K562 (cell line): Measurements from ENCODE around the gene SCN1A. TPM values are rescaled to one million over a fixed set of nuclear protein-coding genes. Genes with fewer than 3 reads are reported as not detected.

Experiments
- ATAC-seq: fragments of 200-7000 bp; cut with Tn5 transposase; 3 replicates; pipeline ENCODE4 v1.9.1; 2020; ENCODE audit warnings: moderate library complexity
- BruUV-seq: library from RNA; stranded (reverse); fragments of 400-500 nt; replicated peaks from 2 replicates; lab custom pipeline; 2021; lab: Mats Ljungman, UMichigan
- CTCF ChIA-PET: fragments of 300-600 bp; formaldehyde crosslinking; extraction: SDS; loops from one replicate; lab custom pipeline; 2021; ENCODE audit warnings: low intra/inter-chr PET ratio; lab: Yijun Ruan, JAX
- POLR2A ChIA-PET: fragments of 300-600, 350-650 bp; sonication (Branson Sonifier 250); formaldehyde crosslinking; extraction: SDS; loops from one replicate; lab custom pipeline; 2021; ENCODE audit warnings: antibody characterized with exemption, inconsistent platforms; lab: Yijun Ruan, JAX
- DNase-seq, 4 experiments: peaks; one replicate each; pipeline versions ENCODE4 v3.0.0 to v3.0.0-alpha.2; 2011 to 2018; ENCODE audit warnings: low spot score in 3 of 4, mixed read lengths in 3 of 4; ENCODE audit errors: extremely low read depth in 1 of 4
- FAIRE-seq: peaks from 2 replicates; lab custom pipeline; 2011; peaks lifted over from hg19 to GRCh38; lab: Jason Lieb, UNC
- H2AFZ ChIP-seq: 2 replicates; pipeline ENCODE4 v1.6.0; 2011; ENCODE audit warnings: low read depth, low read length, control low read depth, inconsistent platforms
- H3K27ac ChIP-seq: fragments of 200-600 bp; 3 replicates; pipeline ENCODE4 v1.8.0; 2011; ENCODE audit warnings: low read depth, mild to moderate bottlenecking, control low read depth, inconsistent platforms, low read length, moderate library complexity, mixed read lengths; ENCODE audit errors: extremely low read depth
- H3K27me3 ChIP-seq, 2 experiments: fragments of 300-600 bp in 1 of 2; 2 replicates in 1 of 2; 3 replicates in 1 of 2; pipeline versions ENCODE4 v1.6.0 to v1.8.0; 2011; ENCODE audit warnings: inconsistent platforms in 2 of 2, low read length in 2 of 2, mild to moderate bottlenecking in 1 of 2, mixed read lengths in 1 of 2, moderate library complexity in 1 of 2; ENCODE audit not compliant: control insufficient read depth in 2 of 2, insufficient read depth in 2 of 2
- H3K36me3 ChIP-seq: fragments of 300-600 bp; 3 replicates; pipeline ENCODE4 v1.8.0; 2011; ENCODE audit warnings: mild to moderate bottlenecking, low read length, inconsistent platforms; ENCODE audit not compliant: control insufficient read depth, insufficient read depth
- H3K4me1 ChIP-seq, 2 experiments: fragments of 200-600 bp in 1 of 2; replicated peaks in 1 of 2; 2 replicates in 1 of 2; 3 replicates in 1 of 2; pipeline versions ENCODE4 v1.5.1 to v1.8.0; 2011; ENCODE audit warnings: inconsistent platforms in 2 of 2, low read length in 2 of 2, mild to moderate bottlenecking in 1 of 2, mixed read lengths in 1 of 2, moderate library complexity in 1 of 2; ENCODE audit not compliant: control insufficient read depth in 2 of 2, insufficient read depth in 2 of 2
- H3K4me2 ChIP-seq: 2 replicates; pipeline ENCODE4 v1.6.1; 2011; ENCODE audit warnings: low read length, control low read depth, inconsistent platforms, mixed read lengths; ENCODE audit not compliant: insufficient read depth
- H3K4me3 ChIP-seq: fragments of 200-600 bp; sonication (generic), shearing (Covaris generic); 2 replicates; pipeline ENCODE4 v1.5.1; 2016; ENCODE audit warnings: control low read depth, inconsistent platforms
- H3K79me2 ChIP-seq: fragments of 200-600 bp; 3 replicates; pipeline ENCODE4 v1.8.0; 2011; ENCODE audit warnings: low read length, inconsistent platforms; ENCODE audit not compliant: control insufficient read depth, insufficient read depth
- H3K9ac ChIP-seq, 2 experiments: 2 replicates each; pipeline versions ENCODE4 v1.6.0 to v1.6.1; 2011; ENCODE audit warnings: low read depth in 2 of 2, low read length in 2 of 2, control low read depth in 1 of 2, inconsistent platforms in 1 of 2, mild to moderate bottlenecking in 1 of 2, mixed read lengths in 1 of 2; ENCODE audit not compliant: insufficient read depth in 1 of 2
- H3K9me1 ChIP-seq: one replicate; pipeline ENCODE4 v1.6.0; 2011; ENCODE audit warnings: inconsistent platforms, mild to moderate bottlenecking, low read length, moderate library complexity; ENCODE audit not compliant: control insufficient read depth, insufficient read depth
- H3K9me3 ChIP-seq: replicated peaks from 2 replicates; pipeline ENCODE4 v1.5.1; 2011; ENCODE audit warnings: low read depth, low read length, inconsistent platforms; ENCODE audit not compliant: control insufficient read depth, insufficient read depth
- H4K20me1 ChIP-seq: replicated peaks from 2 replicates; pipeline ENCODE4 v1.6.1; 2011; ENCODE audit warnings: low read length, inconsistent platforms, mixed read lengths; ENCODE audit not compliant: control insufficient read depth, insufficient read depth
- AFF1 ChIP-seq, 2 experiments: fragments of 450-650 bp; IDR thresholded peaks; 2 replicates each; pipeline ENCODE4 v1.6.1; 2018; ENCODE audit warnings: mild to moderate bottlenecking in 2 of 2, low read depth in 1 of 2; ENCODE audit not compliant: partially characterized antibody in 2 of 2
- CSDE1 ChIP-seq, 2 experiments: fragments of 450-650 bp; IDR thresholded peaks; 2 replicates each; pipeline ENCODE4 v1.6.1; 2016; ENCODE audit warnings: mild to moderate bottlenecking in 1 of 2
- E4F1 ChIP-seq: fragments of 250-450 bp; sonication (Bioruptor Pico); IDR thresholded peaks from 2 replicates; pipeline ENCODE4 v1.5.0; 2021; ENCODE audit warnings: mild to moderate bottlenecking, borderline replicate concordance
- IRF2 ChIP-seq: sonication (generic); formaldehyde crosslinking; IDR thresholded peaks from 2 replicates; pipeline ENCODE4 v1.8.1; 2022; ENCODE audit warnings: mild to moderate bottlenecking, missing genetic modification reagents
- NCOA1 ChIP-seq: fragments of 450-650 bp; IDR thresholded peaks from 2 replicates; pipeline ENCODE4 v1.6.1; 2016; ENCODE audit warnings: low read depth
- NR2C2 ChIP-seq, 2 experiments: fragments of 200-800 bp in 1 of 2; sonication (Bioruptor generic) in 1 of 2; sonication (generic) in 1 of 2; formaldehyde crosslinking in 1 of 2; IDR thresholded peaks; 2 replicates each; pipeline versions ENCODE4 v1.6.1 to v1.8.0; 2016 to 2022; ENCODE audit warnings: mild to moderate bottlenecking in 1 of 2, missing compliant biosample characterization in 1 of 2, missing genetic modification characterization in 1 of 2, missing genetic modification reagents in 1 of 2
- POLR2G ChIP-seq: fragments of 200-400 bp; formaldehyde crosslinking; IDR thresholded peaks from 2 replicates; pipeline ENCODE4 v1.6.1; 2017; ENCODE audit warnings: low read depth, mild to moderate bottlenecking, antibody characterized with exemption, low read length, moderate library complexity
- SAFB2 ChIP-seq: fragments of 200-400 bp; formaldehyde crosslinking; IDR thresholded peaks from 2 replicates; pipeline ENCODE4 v1.6.1; 2018; ENCODE audit warnings: borderline replicate concordance, low read length, low read depth, moderate library complexity; ENCODE audit not compliant: severe bottlenecking
- TAF1 ChIP-seq: IDR thresholded peaks from 2 replicates; pipeline ENCODE4 v1.6.1; 2011; ENCODE audit warnings: mild to moderate bottlenecking, low read length, moderate library complexity; ENCODE audit not compliant: insufficient read depth, control insufficient read depth, severe bottlenecking; ENCODE audit errors: extremely low read depth
- TFAM ChIP-seq: fragments of 250-450 bp; sonication (Bioruptor Pico); conservative IDR thresholded peaks from 2 replicates; pipeline ENCODE4 v1.5.0; 2021; ENCODE audit warnings: mild to moderate bottlenecking, moderate library complexity
- ZNF174 ChIP-seq: fragments of 250-450 bp; sonication (Bioruptor Pico); IDR thresholded peaks from 2 replicates; pipeline ENCODE4 v1.4.0; 2020; ENCODE audit warnings: mild to moderate bottlenecking
- ZNF449 ChIP-seq: fragments of 250-450 bp; sonication (Bioruptor Pico); IDR thresholded peaks from 2 replicates; pipeline ENCODE4 v1.8.0; 2022; ENCODE audit warnings: moderate library complexity, mild to moderate bottlenecking, inconsistent platforms
- WGBS: fragments of 100-300 bp; shearing (Covaris generic); methylation state at CpG from one replicate; pipeline ENCODE4 v1.1.6; 2016; ENCODE audit warnings: low coverage, mixed read lengths; ENCODE audit not compliant: insufficient coverage; ENCODE audit errors: missing lambda C conversion rate; 5-methylcytosine and 5-hydroxymethylcytosine counted together
- in situ Hi-C: fragments of 300-500 bp; cut with MboI; formaldehyde crosslinking; loops from 4 replicates; pipeline ENCODE4 v1.15.0; 2018; ENCODE audit warnings: inconsistent platforms, mixed read lengths
- intact Hi-C: fragments of 100-400 bp; cut with micrococcal nuclease; formaldehyde crosslinking; loops from 2 replicates; pipeline ENCODE4 v1.14.2; 2022
- polyA plus RNA-seq, 8 experiments: library from polyadenylated mRNA; depleted of rRNA in 4 of 8; stranded (reverse) in 5 of 8; unstranded in 3 of 8; fragments of >200 nt; fragmentation: Nextera tagmentation in 2 of 8; fragmentation: Illumina TruSeq in 1 of 8; extraction: Ambion mirVana in 2 of 8; extraction: Trizol in 1 of 8; gene quantifications; 2 replicates each; pipeline versions ENCODE4 v1.2.1 to v1.2.3, GENCODE V29; 2011 to 2014; ENCODE audit warnings: inconsistent platforms in 1 of 8, missing spikeins in 1 of 8
- total RNA-seq, 7 experiments: library from RNA; depleted of rRNA in 6 of 7; stranded (reverse); fragments of >200 nt in 6 of 7; fragmentation: Illumina TruSeq in 2 of 7; extraction: Trizol in 2 of 7; gene quantifications; 2 replicates each; pipeline versions ENCODE4 v1.2.1 to v1.2.3, GENCODE V29; 2011 to 2021; ENCODE audit warnings: low replicate concordance in 1 of 7

The SCN1A gene
- total and polyA plus RNA-seq, 9 of the 15 experiments (the other 6 are each of a cell fraction or from before 2014, with no cell fraction given): not detected

- no peaks in the 10 kb centered on the region for H3K4me1 ChIP-seq
- no peak overlapping the region for H3K4me2 ChIP-seq
- ChIA-PET POLR2A (interaction anchor here (1.3 kb wide), 1 partner anchor 10 kb away, joined by 3 read pairs; no protein-coding TSS in a partner anchor), CTCF (interaction anchor here (0.6 kb wide), 1 partner anchor 1982 kb away, joined by 5 read pairs; no protein-coding TSS in a partner anchor)
- H3K27ac ChIP-seq: no peak overlapping the region
- intact Hi-C loops: loop anchor here (5.0 kb wide), 2 partner anchors 283 to 1142 kb away; no protein-coding TSS in a partner anchor
- H3K4me3 ChIP-seq: no peak overlapping the region
- no peak for FAIRE-seq
- no peak for ATAC-seq
- no peaks in the 10 kb centered on the region for H3K27me3 ChIP-seq
- no peak overlapping the region for H3K9ac ChIP-seq
- no peaks in the 10 kb centered on the region for H3K9me1 ChIP-seq
- H4K20me1 ChIP-seq: no peaks in the 10 kb centered on the region
- no peak overlapping the region for H2AFZ ChIP-seq
- in situ Hi-C loops: no loop called here
- no peak for DNase-seq
- no peaks in the 10 kb centered on the region for H3K79me2 ChIP-seq
- 0% methylated on average over 3 of the region's 3 CpGs for WGBS
- H3K36me3 ChIP-seq: no peaks in the 10 kb centered on the region
- no peaks in the 10 kb centered on the region for H3K9me3 ChIP-seq
- no TSS peak for BruUV-seq
- no peak for TF ChIP-seq TFAM
- no peak for TF ChIP-seq E4F1 (CRISPR knock-in tag)
- no peak for TF ChIP-seq NR2C2 (CRISPR knock-in tag; IDR thresholded peaks at IDR 0.05)
- TF ChIP-seq NR2C2 (tag; IDR thresholded peaks at IDR 0.05): no peak
- no peak for TF ChIP-seq IRF2 (CRISPR knock-in tag)
- TF ChIP-seq POLR2G: no peak
- no peak for TF ChIP-seq AFF1 (IDR thresholded peaks at IDR 0.05; ENCODE audit: low read depth in 1 of 2, partially characterized antibody in 2 of 2)
- TF ChIP-seq TAF1: no peak
- TF ChIP-seq NCOA1: no peak
- TF ChIP-seq SAFB2: no peak
- TF ChIP-seq ZNF174: no peak
- TF ChIP-seq ZNF449 (CRISPR knock-in tag): no peak
- TF ChIP-seq CSDE1 (IDR thresholded peaks at IDR 0.05): no peak
These were observed 6.7 kb upstream of the SCN1A start for GRCh38 chr2:166134252-166135151.
